Effector memory CD8-positive, alpha-beta T cell (primary cell): Measurements from ENCODE around the gene EVA1C.
"Not testable (repeated sequence)": the region's sequence is repeated elsewhere in the genome, so short reads cannot be mapped to it uniquely, and the experiment has no call there.

Experiments
- ATAC-seq: fragments of 150-1000 bp; cut with Tn5 transposase; replicated peaks from 2 replicates; pipeline ENCODE4 v1.10.0; 2021; ENCODE audit warnings: mild to moderate bottlenecking, moderate library complexity
- DNase-seq, 3 experiments: peaks; one replicate each; pipeline ENCODE4 v3.0.0; 2021
- H3K27ac Mint-ChIP-seq, 2 donors: one replicate each; pipeline ENCODE4 v1.8.0; 2022; ENCODE audit warnings: mild to moderate bottlenecking in 2 of 2, mixed read lengths in 2 of 2, moderate library complexity in 2 of 2
- H3K27me3 Mint-ChIP-seq, 2 donors: one replicate each; pipeline ENCODE4 v1.8.0; 2022; ENCODE audit warnings: mixed read lengths in 2 of 2
- H3K36me3 Mint-ChIP-seq: one replicate; pipeline ENCODE4 v1.8.0; 2022; ENCODE audit warnings: mild to moderate bottlenecking, moderate library complexity, mixed read lengths; ENCODE audit not compliant: insufficient read depth
- H3K4me1 Mint-ChIP-seq, 2 donors: one replicate each; pipeline ENCODE4 v1.8.0; 2022; ENCODE audit warnings: low read depth in 2 of 2, mixed read lengths in 2 of 2
- H3K4me3 Mint-ChIP-seq, 2 donors: one replicate each; pipeline ENCODE4 v1.8.0; 2022; ENCODE audit warnings: mild to moderate bottlenecking in 2 of 2, mixed read lengths in 2 of 2, moderate library complexity in 2 of 2
- H3K9me3 Mint-ChIP-seq, 2 donors: one replicate each; pipeline ENCODE4 v1.8.0; 2022; ENCODE audit warnings: mixed read lengths in 2 of 2

EVA1C gene

GRCh38 chr21:32484706-32485380, 72.3 kb downstream of the EVA1C start:
- Mint-ChIP-seq H3K4me1 (peaks cover 17 to 18% of the 10 kb centered on the region in 2 donors), H3K27ac (peak overlapping the region; percentile 22 to 39), H3K36me3 (peaks cover 2% of the 10 kb centered on the region), H3K4me3 (no peak overlapping the region), H3K9me3 (no peaks in the 10 kb centered on the region), H3K27me3 (no peaks in the 10 kb centered on the region)
- no peak for DNase-seq
- no peak for ATAC-seq

GRCh38 chr21:32492376-32492775, 79.9 kb downstream of the EVA1C start:
- peaks cover 0 to 6% of the 10 kb centered on the region in 2 donors for H3K4me1 Mint-ChIP-seq
- DNase-seq (no peak), ATAC-seq (no peak)
- H3K36me3 Mint-ChIP-seq, result peaks cover 21% of the 10 kb centered on the region
- no peaks in the 10 kb centered on the region for H3K27me3 Mint-ChIP-seq
- no peak overlapping the region for H3K4me3 Mint-ChIP-seq
- no peaks in the 10 kb centered on the region for H3K9me3 Mint-ChIP-seq
- H3K27ac Mint-ChIP-seq, result no peak overlapping the region

- H3K27me3 Mint-ChIP-seq, result no peaks in the 10 kb centered on the region
- H3K4me3 Mint-ChIP-seq, result no peak overlapping the region
- peaks cover 29% of the 10 kb centered on the region for H3K36me3 Mint-ChIP-seq
- peaks cover 0 to 7% of the 10 kb centered on the region in 2 donors for H3K4me1 Mint-ChIP-seq
- H3K27ac Mint-ChIP-seq, result peak overlapping the region in 1 of 2 donors; percentile 72
- no peak for DNase-seq
- ATAC-seq, result no peak
- H3K9me3 Mint-ChIP-seq, result no peaks in the 10 kb centered on the region
Observed at GRCh38 chr21:32494934-32495709, 82.6 kb downstream of the EVA1C start.

GRCh38 chr21:32496568-32496967, 84.1 kb downstream of the EVA1C start:
- H3K4me1 Mint-ChIP-seq, result peaks cover 0 to 7% of the 10 kb centered on the region in 2 donors
- ATAC-seq (no peak), DNase-seq (no peak)
- H3K27me3 Mint-ChIP-seq, result no peaks in the 10 kb centered on the region
- no peak overlapping the region for H3K4me3 Mint-ChIP-seq
- H3K36me3 Mint-ChIP-seq, result peaks cover 25% of the 10 kb centered on the region
- no peaks in the 10 kb centered on the region for H3K9me3 Mint-ChIP-seq
- peak overlapping the region in 1 of 2 donors; percentile 72 for H3K27ac Mint-ChIP-seq

- Mint-ChIP-seq H3K27ac (peak overlapping the region in 1 of 2 donors; percentile 73), H3K27me3 (no peaks in the 10 kb centered on the region), H3K36me3 (peaks cover 32% of the 10 kb centered on the region)
Observed at GRCh38 chr21:32499249-32500055, 86.9 kb downstream of the EVA1C start.

GRCh38 chr21:32503641-32504040, 91.1 kb downstream of the EVA1C start:
- not testable (repeated sequence) for H3K4me3 Mint-ChIP-seq

More at GRCh38 chr21:32499249-32500055, 86.9 kb downstream of the EVA1C start:
- DNase-seq, result no peak
- Mint-ChIP-seq H3K9me3 (no peaks in the 10 kb centered on the region), H3K4me3 (no peak overlapping the region), H3K4me1 (peaks cover 0 to 9% of the 10 kb centered on the region in 2 donors)
- ATAC-seq, result no peak

GRCh38 chr21:32505767-32506166, 93.3 kb downstream of the EVA1C start:
- ATAC-seq, H3K4me3 Mint-ChIP-seq, H3K27me3 Mint-ChIP-seq, DNase-seq, H3K9me3 Mint-ChIP-seq: not testable (repeated sequence)
- peaks cover 0 to 11% of the 10 kb centered on the region in 2 donors for H3K4me1 Mint-ChIP-seq
- peaks cover 10% of the 10 kb centered on the region for H3K36me3 Mint-ChIP-seq
- peak overlapping the region; percentile 35 to 55 for H3K27ac Mint-ChIP-seq

More at GRCh38 chr21:32503641-32504040, 91.1 kb downstream of the EVA1C start:
- peaks cover 15% of the 10 kb centered on the region for H3K36me3 Mint-ChIP-seq
- H3K4me1 Mint-ChIP-seq, ATAC-seq, DNase-seq, H3K27me3 Mint-ChIP-seq, H3K9me3 Mint-ChIP-seq, H3K27ac Mint-ChIP-seq: not testable (repeated sequence)

GRCh38 chr21:32506411-32506965, 94.0 kb downstream of the EVA1C start:
- H3K9me3 Mint-ChIP-seq, DNase-seq, ATAC-seq, H3K27me3 Mint-ChIP-seq, H3K4me3 Mint-ChIP-seq: not testable (repeated sequence)
- Mint-ChIP-seq H3K36me3 (peaks cover 14% of the 10 kb centered on the region), H3K4me1 (peaks cover 0 to 11% of the 10 kb centered on the region in 2 donors), H3K27ac (peak overlapping the region; percentile 35 to 81)

- H3K36me3 Mint-ChIP-seq, result peaks cover 11% of the 10 kb centered on the region
- peaks cover 0 to 11% of the 10 kb centered on the region in 2 donors for H3K4me1 Mint-ChIP-seq
- H3K4me3 Mint-ChIP-seq, result no peak overlapping the region
- H3K27me3 Mint-ChIP-seq, result no peaks in the 10 kb centered on the region
- DNase-seq (no peak), ATAC-seq (no peak)
- no peaks in the 10 kb centered on the region for H3K9me3 Mint-ChIP-seq
- H3K27ac Mint-ChIP-seq, result no peak overlapping the region
Observed at GRCh38 chr21:32507342-32507919, 94.9 kb downstream of the EVA1C start.

GRCh38 chr21:32508036-32508435, 95.5 kb downstream of the EVA1C start:
- DNase-seq, H3K4me3 Mint-ChIP-seq, H3K4me1 Mint-ChIP-seq, H3K9me3 Mint-ChIP-seq, H3K27me3 Mint-ChIP-seq, ATAC-seq: not testable (repeated sequence)
- H3K36me3 Mint-ChIP-seq, result peaks cover 11% of the 10 kb centered on the region
- H3K27ac Mint-ChIP-seq, result peak overlapping the region in 1 of 2 donors; percentile 16

GRCh38 chr21:32508558-32508957, 96.1 kb downstream of the EVA1C start:
- Mint-ChIP-seq H3K27ac (no peak overlapping the region), H3K36me3 (peaks cover 11% of the 10 kb centered on the region), H3K4me1 (peaks cover 0 to 10% of the 10 kb centered on the region in 2 donors), H3K27me3 (no peaks in the 10 kb centered on the region), H3K9me3 (no peaks in the 10 kb centered on the region), H3K4me3 (no peak overlapping the region)
- ATAC-seq, result no peak
- DNase-seq, result no peak

GRCh38 chr21:32508975-32509374, 96.5 kb downstream of the EVA1C start:
- not testable (repeated sequence) for H3K27ac Mint-ChIP-seq, H3K27me3 Mint-ChIP-seq, H3K9me3 Mint-ChIP-seq, DNase-seq, ATAC-seq, H3K4me1 Mint-ChIP-seq, H3K4me3 Mint-ChIP-seq
- H3K36me3 Mint-ChIP-seq, result peaks cover 10% of the 10 kb centered on the region
